ENCODE measurements around the gene MAP3K7CL. TPM values are rescaled to one million over a fixed set of nuclear protein-coding genes. Genes with fewer than 3 reads are reported as not detected.

MAP3K7CL gene
- total RNA-seq, 1 donor from 2014 or later: 3.8 TPM

- ATAC-seq (no peak), DNase-seq (ENCODE audit: low spot score) (no peak)
These were observed 93.6 kb downstream of the MAP3K7CL start for GRCh38 chr21:29224006-29224405.

Other genes starting within 250 kb of the MAP3K7CL start
- gene LTN1, start 137.8 kb upstream of the MAP3K7CL start, total RNA-seq: 9.9 TPM
- gene RWDD2B, start 111.3 kb upstream of the MAP3K7CL start, total RNA-seq: 20.4 TPM
- 13.1 TPM for gene USP16, start 106.0 kb upstream of the MAP3K7CL start, total RNA-seq
- gene CCT8, start 57.0 kb upstream of the MAP3K7CL start, total RNA-seq: 37.4 TPM
- gene BACH1, start 168.3 kb downstream of the MAP3K7CL start, total RNA-seq: 27.0 TPM